Measurements from ENCODE around the gene AK3. TPM values are rescaled to one million over a fixed set of nuclear protein-coding genes. Genes with fewer than 3 reads are reported as not detected.

AK3 gene
- total RNA-seq, 2 experiments from 2014 or later, result 40.1 to 41.7 TPM

DNA sequence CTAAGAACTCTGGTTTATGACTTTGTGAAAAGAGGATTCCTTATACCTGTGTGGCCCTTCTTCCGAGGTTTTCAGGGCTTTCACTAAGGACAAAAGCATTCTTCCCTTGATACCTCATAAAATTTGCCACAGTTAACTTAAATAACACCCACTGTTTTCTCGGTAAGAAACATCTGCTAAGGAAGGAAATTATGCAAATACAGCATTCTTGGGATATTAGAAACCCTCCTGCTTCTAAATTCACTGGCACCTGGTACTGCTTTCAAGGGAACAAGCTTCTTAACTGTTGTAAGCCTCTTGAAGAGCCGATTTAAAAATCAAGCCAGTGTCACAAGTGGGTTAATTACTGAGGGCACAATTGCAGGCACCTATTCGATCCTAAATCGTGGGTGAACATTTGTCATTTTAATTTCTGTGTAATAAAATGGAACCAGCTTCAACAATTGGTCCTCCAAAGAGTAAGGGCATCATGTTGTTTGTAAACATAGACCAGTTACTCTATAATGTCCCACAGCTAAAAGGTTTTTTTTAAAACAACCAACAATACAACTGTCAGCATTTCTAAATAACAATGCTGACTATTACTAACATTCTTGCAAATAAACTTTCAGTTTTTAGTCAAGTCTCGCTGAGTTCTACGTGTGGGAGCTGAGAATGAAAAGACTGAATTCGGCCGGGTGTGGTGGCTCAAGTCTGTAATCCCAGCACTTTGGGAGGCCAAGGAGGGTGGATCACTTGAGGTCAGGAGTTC, 26.6 kb downstream of the AK3 start:
- H3K36me3 Mint-ChIP-seq, result peaks cover 36% of the 10 kb centered on the region
- DNase-seq (no peak), ATAC-seq (ENCODE audit: low read depth) (no peak)
- peaks cover 4% of the 10 kb centered on the region for H3K9me3 Mint-ChIP-seq
- POLR2A ChIA-PET, result no interaction called here
- no peaks in the 10 kb centered on the region for H3K4me1 Mint-ChIP-seq
- no peaks in the 10 kb centered on the region for H3K27me3 Mint-ChIP-seq
- H3K4me3 Mint-ChIP-seq, result no peak overlapping the region
- no peak overlapping the region for H3K27ac Mint-ChIP-seq

DNA sequence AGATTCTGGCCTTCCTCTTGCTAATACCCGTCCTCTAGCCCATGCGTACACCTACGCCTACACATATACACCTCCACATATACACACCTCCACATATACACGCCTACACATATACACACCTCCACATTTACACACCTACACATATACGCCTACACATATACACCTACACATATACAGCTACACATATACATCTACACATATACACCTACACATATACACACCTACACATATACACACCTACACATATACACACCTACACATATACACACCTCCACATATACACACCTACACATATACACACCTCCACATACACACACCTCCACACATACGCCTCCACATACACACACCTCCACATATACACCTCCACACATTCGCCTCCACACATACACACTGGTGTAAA, 27.2 kb downstream of the AK3 start:
- Mint-ChIP-seq H3K9me3 (peaks cover 4% of the 10 kb centered on the region), H3K36me3 (peaks cover 38% of the 10 kb centered on the region), H3K4me1 (no peaks in the 10 kb centered on the region), H3K27me3 (no peaks in the 10 kb centered on the region), H3K27ac (peak overlapping the region; percentile 1), H3K4me3 (no peak overlapping the region)
- ATAC-seq (ENCODE audit: low read depth) (no peak), DNase-seq (no peak)
- POLR2A ChIA-PET, result no interaction called here

DNA sequence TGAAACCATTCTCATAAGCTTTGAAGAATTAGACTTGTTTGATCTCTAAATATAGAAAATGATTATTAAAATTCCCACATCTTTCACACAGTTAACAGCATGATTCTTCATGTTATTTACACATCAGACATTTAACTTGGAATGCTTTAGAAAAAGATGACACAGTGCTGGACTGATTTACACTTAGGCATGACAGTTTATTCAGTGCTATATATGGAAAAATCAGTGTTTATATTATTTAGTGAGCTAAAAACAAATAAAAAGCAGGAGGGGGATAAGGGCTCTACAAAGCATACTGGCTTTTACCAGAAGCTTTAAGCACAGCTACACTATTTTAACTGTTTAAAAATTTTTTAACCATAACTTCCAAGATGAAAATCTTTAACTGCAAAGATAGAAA, 31.6 kb downstream of the AK3 start:
- no peak for ATAC-seq (ENCODE audit: low read depth)
- no peak for DNase-seq
- Mint-ChIP-seq H3K9me3 (peaks cover 4% of the 10 kb centered on the region), H3K27ac (no peak overlapping the region), H3K36me3 (peaks cover 36% of the 10 kb centered on the region), H3K4me3 (no peak overlapping the region), H3K27me3 (no peaks in the 10 kb centered on the region), H3K4me1 (peaks cover 5% of the 10 kb centered on the region)
- POLR2A ChIA-PET, result interaction anchor here (0.8 kb wide), 1 partner anchor 28 kb away, joined by 3 read pairs; no protein-coding TSS in a partner anchor

DNA sequence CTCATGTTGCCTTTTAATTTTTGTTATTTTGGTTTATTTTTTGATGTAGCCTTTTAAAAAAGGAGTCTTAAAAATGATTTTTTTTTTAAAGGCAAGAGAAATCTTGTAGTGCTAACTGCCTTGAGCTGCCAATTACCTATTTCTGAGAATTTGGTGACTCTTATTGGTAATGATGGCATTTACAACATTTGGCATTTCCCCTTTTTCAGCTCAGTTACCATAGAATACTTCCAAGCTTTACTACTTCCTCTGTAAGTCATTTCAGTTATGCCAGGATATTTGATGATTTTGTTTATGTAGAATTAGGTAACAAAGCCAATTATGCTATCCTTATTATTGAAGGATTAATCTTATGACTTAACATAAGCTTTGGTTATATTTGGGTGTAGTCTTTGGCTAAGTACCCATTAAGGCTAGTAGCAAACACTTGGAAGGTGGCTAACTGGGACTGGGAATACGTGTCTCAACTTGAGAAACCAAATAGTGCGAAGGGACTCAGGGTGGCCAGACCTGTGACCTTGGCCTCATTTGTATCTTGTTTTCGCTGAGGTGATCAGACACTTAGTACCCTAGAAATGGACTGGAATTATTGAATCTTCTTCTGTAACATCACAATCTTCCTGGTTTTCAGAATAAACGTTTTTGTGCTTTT, 33.9 kb downstream of the AK3 start:
- no peaks in the 10 kb centered on the region for H3K27me3 Mint-ChIP-seq
- DNase-seq (no peak), ATAC-seq (ENCODE audit: low read depth) (no peak)
- no peaks in the 10 kb centered on the region for H3K9me3 Mint-ChIP-seq
- H3K36me3 Mint-ChIP-seq, result peaks cover 40% of the 10 kb centered on the region
- no peak overlapping the region for H3K4me3 Mint-ChIP-seq
- H3K4me1 Mint-ChIP-seq, result peaks cover 5% of the 10 kb centered on the region
- POLR2A ChIA-PET, result no interaction called here
- H3K27ac Mint-ChIP-seq, result no peak overlapping the region

DNA sequence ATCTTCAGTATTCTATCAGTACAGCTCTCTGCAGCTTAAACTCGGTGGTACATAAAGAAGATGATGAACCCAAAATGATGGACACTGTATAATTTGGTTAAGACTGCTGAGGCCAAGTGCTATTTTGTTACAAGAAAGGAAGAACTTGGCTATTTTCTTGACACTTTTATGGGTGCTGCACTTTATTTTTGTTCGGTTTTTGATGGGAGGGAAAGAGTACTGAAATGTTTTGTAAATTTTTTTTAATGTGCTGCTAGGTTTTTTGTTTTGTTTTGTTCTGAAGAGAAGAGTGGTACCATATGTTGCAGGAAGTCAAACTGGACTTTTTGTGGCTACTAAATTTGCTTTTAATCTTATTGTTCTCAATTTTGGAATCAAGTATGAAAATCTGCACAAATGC, 35.0 kb downstream of the AK3 start:
- no peak for ATAC-seq (ENCODE audit: low read depth)
- Mint-ChIP-seq H3K27me3 (no peaks in the 10 kb centered on the region), H3K4me3 (no peak overlapping the region), H3K4me1 (peaks cover 5% of the 10 kb centered on the region), H3K27ac (no peak overlapping the region), H3K9me3 (no peaks in the 10 kb centered on the region), H3K36me3 (peaks cover 46% of the 10 kb centered on the region)
- no peak for DNase-seq
- POLR2A ChIA-PET, result no interaction called here

DNA sequence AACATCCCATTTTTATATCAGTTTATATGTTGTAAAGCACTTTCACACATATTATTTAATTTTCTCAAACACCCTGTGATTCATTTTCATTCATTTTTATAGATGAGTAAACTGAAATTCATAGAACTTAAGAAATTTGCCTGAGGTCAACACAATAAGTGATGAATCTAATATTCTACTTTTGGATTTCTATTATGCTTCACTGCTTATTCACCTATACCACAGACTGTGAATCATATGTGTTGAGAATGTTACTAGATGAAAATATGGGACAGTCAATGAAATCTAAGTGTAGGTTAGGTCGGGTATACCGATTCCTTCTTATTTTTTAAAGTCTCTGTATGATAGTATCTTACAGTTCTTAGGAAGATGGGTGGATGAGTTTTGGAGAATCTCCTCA, 36.9 kb downstream of the AK3 start:
- Mint-ChIP-seq H3K36me3 (peaks cover 42% of the 10 kb centered on the region), H3K4me3 (no peak overlapping the region), H3K27me3 (no peaks in the 10 kb centered on the region), H3K4me1 (peaks cover 5% of the 10 kb centered on the region), H3K9me3 (no peaks in the 10 kb centered on the region), H3K27ac (no peak overlapping the region)
- no peak for DNase-seq
- POLR2A ChIA-PET, result no interaction called here
- no peak for ATAC-seq (ENCODE audit: low read depth)

DNA sequence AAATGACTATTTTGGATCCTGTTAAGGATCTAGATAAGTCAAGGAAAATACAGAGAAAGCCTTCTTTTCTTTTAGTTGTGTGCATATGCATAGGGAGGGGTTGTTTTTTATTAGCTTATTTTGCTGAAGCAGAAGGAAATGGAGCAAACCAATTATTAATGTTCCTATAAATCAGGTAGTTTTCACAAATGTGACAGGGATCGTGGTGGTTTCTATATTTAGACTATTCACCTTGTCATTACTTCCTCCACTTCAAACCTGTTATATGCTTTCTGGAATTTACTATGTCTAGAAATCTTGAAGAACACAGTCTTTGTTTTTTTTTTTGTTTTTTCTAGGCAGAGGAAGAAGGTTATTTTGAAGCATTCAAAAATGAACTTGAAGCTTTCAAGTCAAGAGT, 39.5 kb downstream of the AK3 start:
- no peak for DNase-seq
- no peaks in the 10 kb centered on the region for H3K27me3 Mint-ChIP-seq
- no peaks in the 10 kb centered on the region for H3K9me3 Mint-ChIP-seq
- POLR2A ChIA-PET, result interaction anchor here (0.7 kb wide), 1 partner anchor 186 kb away, joined by 3 read pairs; no protein-coding TSS in a partner anchor
- peaks cover 37% of the 10 kb centered on the region for H3K36me3 Mint-ChIP-seq
- no peaks in the 10 kb centered on the region for H3K4me1 Mint-ChIP-seq
- no peak overlapping the region for H3K4me3 Mint-ChIP-seq
- H3K27ac Mint-ChIP-seq, result no peak overlapping the region
- ATAC-seq (ENCODE audit: low read depth), result no peak

DNA sequence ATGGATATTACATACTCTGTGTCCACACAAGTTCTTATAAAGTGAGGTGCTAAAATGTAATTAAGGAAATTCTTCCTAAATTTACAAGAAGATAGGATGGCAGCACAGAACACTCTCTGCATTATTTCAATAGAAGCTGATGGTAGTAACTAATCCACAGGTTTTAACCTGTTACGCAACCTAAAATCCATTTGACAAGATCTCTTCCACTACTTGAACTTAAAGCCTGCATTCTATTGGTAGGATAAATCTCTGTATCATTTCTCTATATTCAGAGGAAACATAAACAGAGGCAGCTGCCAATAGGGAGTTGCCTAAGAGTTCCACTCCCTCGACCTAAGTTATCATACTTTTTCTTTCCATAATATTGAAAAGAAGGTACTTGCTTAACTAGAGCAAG, 40.1 kb downstream of the AK3 start:
- no peaks in the 10 kb centered on the region for H3K9me3 Mint-ChIP-seq
- POLR2A ChIA-PET, result no interaction called here
- no peak overlapping the region for H3K4me3 Mint-ChIP-seq
- no peaks in the 10 kb centered on the region for H3K27me3 Mint-ChIP-seq
- ATAC-seq (ENCODE audit: low read depth) (no peak), DNase-seq (no peak)
- no peaks in the 10 kb centered on the region for H3K4me1 Mint-ChIP-seq
- H3K36me3 Mint-ChIP-seq, result peaks cover 34% of the 10 kb centered on the region
- no peak overlapping the region for H3K27ac Mint-ChIP-seq

DNA sequence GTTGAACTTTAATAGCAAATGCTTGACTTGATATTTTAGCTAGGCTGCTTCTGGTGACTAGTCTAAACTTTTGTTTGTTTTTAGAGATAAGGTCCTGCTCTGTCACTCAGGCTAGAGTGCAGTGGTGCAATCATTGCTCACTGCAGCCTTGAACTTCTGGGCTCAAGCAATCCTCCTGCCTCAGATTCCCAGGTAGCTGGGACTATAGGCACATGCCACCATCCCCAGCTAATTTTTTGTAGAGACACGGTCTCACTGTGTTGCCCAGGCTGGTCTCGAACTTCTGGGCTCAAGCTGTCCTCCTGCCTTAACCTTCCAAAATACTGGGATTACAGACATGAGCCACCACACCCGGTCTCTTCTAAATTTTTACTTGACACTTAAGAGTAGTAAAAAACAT, 40.9 kb downstream of the AK3 start:
- no peak overlapping the region for H3K27ac Mint-ChIP-seq
- H3K4me3 Mint-ChIP-seq, result no peak overlapping the region
- H3K9me3 Mint-ChIP-seq, result no peaks in the 10 kb centered on the region
- H3K4me1 Mint-ChIP-seq, result no peaks in the 10 kb centered on the region
- no peaks in the 10 kb centered on the region for H3K27me3 Mint-ChIP-seq
- H3K36me3 Mint-ChIP-seq, result peaks cover 33% of the 10 kb centered on the region
- no peak for DNase-seq
- no peak for ATAC-seq (ENCODE audit: low read depth)
- POLR2A ChIA-PET, result no interaction called here

DNA sequence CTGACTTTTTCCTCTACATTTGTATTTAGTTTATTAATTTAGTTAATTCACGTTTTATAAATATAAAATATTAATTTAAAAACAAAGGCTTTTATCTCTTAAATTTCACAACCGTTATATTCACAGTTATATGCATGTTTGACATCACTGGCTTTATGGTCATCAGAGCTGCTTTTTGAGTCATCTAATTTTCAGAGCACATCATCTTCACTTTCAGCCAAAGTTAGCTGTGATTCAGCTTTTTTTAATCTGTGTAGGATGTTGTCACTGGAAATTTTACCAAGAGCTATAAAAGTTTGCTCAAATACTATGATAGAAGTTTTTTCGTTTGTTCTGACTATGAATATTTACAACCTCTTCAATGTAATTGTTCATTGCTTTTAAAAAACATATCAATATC, 49.2 kb downstream of the AK3 start:
- ATAC-seq (ENCODE audit: low read depth) (no peak), DNase-seq (no peak)
- Mint-ChIP-seq H3K27me3 (no peaks in the 10 kb centered on the region), H3K27ac (no peak overlapping the region), H3K36me3 (peaks cover 17% of the 10 kb centered on the region), H3K9me3 (no peaks in the 10 kb centered on the region), H3K4me1 (peaks cover 8% of the 10 kb centered on the region), H3K4me3 (no peak overlapping the region)
- POLR2A ChIA-PET, result interaction anchor here (0.9 kb wide), 1 partner anchor 48 kb away, joined by 3 read pairs; no protein-coding TSS in a partner anchor

DNA sequence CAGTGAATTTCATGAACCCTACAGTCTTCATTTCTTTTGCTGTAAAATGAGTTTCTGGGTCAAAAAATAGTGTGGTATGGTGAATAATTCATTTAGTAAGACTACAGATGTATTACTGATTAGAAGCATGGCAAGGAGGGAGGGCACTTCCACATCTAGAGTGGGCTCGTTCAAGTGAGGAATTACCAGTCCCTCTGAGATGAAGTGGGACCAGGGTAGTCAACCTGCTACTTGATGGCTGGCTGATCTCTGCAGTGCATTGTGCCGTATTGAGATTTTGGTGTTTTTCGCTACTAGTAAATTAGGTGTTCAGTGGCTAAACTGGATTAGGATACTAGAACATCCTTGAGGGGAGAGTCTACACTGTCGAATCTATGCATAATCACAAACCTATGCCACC, 50.9 kb downstream of the AK3 start:
- DNase-seq (no peak), ATAC-seq (ENCODE audit: low read depth) (no peak)
- POLR2A ChIA-PET, result no interaction called here
- Mint-ChIP-seq H3K9me3 (no peaks in the 10 kb centered on the region), H3K4me1 (peaks cover 13% of the 10 kb centered on the region), H3K27ac (no peak overlapping the region), H3K27me3 (no peaks in the 10 kb centered on the region), H3K36me3 (peaks cover 20% of the 10 kb centered on the region), H3K4me3 (no peak overlapping the region)

DNA sequence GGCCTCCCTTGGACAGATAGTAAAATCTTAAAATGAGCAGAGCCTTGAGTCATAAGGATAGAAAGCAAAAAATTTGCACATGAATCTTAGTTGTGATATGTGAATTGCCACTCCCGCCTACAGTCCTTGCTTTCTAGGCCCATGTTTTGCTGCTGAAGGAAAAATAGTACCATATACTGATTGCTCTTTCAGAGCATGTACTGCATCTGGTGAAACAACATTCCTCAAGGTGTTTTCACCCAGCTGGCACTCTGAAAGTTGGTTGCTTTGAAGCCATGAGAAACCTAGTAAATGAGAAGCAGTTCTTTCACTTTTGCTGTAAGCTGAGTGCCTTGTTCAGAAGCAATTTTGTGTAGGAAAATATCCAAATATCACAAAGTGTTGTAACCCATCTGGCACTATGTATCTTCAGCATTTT, 51.3 kb downstream of the AK3 start:
- DNase-seq (no peak), ATAC-seq (ENCODE audit: low read depth) (no peak)
- H3K9me3 Mint-ChIP-seq, result no peaks in the 10 kb centered on the region
- POLR2A ChIA-PET, result no interaction called here
- peaks cover 15% of the 10 kb centered on the region for H3K4me1 Mint-ChIP-seq
- no peaks in the 10 kb centered on the region for H3K27me3 Mint-ChIP-seq
- no peak overlapping the region for H3K27ac Mint-ChIP-seq
- H3K36me3 Mint-ChIP-seq, result peaks cover 25% of the 10 kb centered on the region
- H3K4me3 Mint-ChIP-seq, result no peak overlapping the region

DNA sequence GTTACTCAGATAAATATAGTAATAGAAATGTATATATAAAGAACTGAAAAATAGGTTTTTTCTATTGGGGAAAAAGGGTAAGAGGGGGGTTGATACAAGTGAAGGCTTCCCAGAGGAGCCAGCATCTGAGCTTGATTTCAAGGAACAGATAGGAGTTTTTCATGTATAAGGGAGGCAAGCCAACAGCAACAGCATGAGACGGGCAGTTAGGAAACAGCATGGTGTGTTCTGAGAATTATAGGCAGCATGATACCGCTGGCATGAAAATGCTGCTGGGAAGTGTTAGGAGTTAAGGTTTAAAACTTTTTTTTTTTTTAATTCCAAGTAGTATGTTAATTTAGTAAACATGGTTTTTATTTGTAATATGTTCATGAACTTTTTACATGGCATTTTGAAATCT, 52.0 kb downstream of the AK3 start:
- POLR2A ChIA-PET, result no interaction called here
- DNase-seq (no peak), ATAC-seq (ENCODE audit: low read depth) (no peak)
- Mint-ChIP-seq H3K4me3 (no peak overlapping the region), H3K27ac (no peak overlapping the region), H3K4me1 (peaks cover 15% of the 10 kb centered on the region), H3K27me3 (no peaks in the 10 kb centered on the region), H3K36me3 (peaks cover 26% of the 10 kb centered on the region), H3K9me3 (no peaks in the 10 kb centered on the region)

DNA sequence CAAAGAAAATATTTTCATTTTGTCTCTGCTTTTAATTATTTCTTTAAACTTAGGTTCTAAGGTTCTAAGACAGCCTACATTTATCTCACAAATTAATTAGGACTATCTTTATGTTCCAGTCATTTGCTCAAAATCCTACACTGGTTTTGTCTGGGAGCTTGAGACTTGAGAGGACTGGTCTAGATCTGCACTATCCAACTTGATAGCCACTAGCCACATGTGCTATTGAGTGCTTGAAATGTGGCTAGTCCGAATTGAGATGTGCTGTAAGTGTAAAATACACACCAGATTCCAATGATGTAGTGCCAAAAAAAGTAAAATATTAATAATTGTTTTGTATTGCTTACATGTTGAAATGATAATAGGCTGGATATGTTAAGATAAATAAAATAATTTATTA, 54.4 kb downstream of the AK3 start:
- POLR2A ChIA-PET, result no interaction called here
- no peaks in the 10 kb centered on the region for H3K9me3 Mint-ChIP-seq
- no peak for ATAC-seq (ENCODE audit: low read depth)
- no peak for DNase-seq
- H3K4me1 Mint-ChIP-seq, result peaks cover 19% of the 10 kb centered on the region
- no peak overlapping the region for H3K4me3 Mint-ChIP-seq
- peaks cover 30% of the 10 kb centered on the region for H3K36me3 Mint-ChIP-seq
- H3K27ac Mint-ChIP-seq, result no peak overlapping the region
- no peaks in the 10 kb centered on the region for H3K27me3 Mint-ChIP-seq
